MV-4-11 (cell line): ENCODE measurements around the gene RHBDF2.
A peak's percentile ranks its signal among the peaks of the same experiment; 100 is the strongest.
"Not testable (repeated sequence)": the region's sequence is repeated elsewhere in the genome, so short reads cannot be mapped to it uniquely, and the experiment has no call there.

Experiments used
- DNase-seq: peaks from one replicate; lab custom pipeline; 2025; lab: John Stamatoyannopoulos, UW

The RHBDF2 gene

DNA sequence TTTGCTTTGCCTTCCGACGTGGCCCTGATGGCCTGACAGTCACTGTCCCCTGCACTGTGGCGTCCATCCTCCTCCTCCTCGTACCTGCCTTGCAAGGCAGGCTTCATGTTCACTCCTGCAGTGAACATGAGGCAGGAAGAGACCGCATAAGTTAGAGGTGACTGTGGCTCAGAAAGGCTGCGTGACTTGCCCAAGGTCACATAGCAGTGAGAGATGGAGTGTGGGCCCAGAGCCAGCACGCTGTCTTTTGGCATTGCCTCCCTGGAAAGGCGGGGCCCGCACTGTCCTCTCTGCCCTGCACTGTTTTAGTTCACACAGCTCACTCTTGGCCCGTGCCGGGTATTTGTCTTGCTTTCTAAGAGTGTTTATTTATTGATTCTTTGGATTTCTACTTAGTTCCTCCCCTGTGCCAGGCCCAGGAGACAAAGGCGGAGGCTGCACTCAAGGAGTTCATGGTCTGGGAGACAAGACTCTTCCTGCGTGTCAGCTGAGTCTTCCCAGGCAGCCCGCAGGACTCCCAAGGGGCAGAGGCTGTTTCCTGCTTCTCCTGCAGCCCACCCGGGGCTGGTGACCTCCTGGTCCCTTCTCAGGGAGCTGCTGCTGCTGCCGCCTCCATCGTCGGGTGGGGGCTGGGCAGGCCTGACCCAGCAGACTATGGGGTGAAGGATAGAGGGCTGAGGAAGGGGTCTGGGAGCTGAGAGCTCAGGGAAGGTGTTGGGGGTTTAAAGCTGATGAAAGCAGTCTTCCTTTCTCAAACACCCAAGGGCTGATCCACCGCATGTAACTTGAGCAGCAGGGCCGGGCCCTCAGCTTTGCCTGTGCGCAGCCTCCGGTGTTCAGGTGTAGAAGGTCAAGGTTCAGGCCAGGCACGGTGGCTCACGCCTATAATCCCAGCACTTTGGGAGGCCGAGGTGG, 23.6 kb upstream of the RHBDF2 start:
- DNase-seq, result no peak

DNA sequence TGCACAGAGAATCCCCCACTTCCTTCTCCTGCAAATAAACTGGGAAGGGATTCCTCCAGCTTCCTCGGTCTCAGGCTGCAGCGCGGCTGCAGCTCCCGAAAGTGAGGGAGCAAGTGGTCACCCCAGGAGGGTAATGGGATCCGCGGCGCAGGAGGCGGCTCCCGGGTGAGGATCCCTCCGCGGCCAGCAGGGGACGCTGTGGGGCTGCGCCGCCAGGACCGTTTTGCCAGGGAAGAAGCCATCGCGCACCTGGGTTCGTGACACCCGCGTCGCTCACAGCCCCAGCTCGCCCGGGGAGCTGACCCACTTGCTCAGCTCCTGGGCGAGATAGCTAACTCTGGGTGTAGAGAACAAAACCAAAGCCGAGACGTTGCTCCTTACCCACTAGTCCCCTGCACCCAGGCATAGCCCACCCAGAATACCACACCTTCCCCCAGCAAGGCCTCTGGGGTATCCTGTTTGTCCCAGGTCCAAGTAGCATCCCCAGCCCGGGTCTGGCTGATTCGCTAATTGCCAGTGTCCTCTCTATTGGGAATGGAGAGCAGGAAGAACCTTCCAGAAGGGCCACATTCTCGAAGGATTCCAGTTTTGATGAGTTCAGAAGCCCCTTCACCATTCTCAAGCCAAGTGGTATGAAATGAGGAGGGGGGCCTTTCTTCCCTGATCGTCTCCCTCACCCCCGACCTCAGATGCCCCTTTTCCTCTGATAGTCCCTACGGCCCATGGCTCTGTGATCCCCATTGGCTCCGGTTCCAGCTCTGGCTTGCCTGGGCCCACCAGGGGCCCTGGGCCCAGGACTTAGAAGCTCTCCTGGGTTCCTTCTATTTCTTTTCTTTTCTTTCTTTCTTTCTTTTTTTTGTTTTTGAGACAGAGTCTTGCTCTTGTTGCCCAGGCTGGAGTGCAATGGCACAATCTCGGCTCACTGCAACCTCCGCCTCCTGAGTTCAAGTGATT, 22.1 kb upstream of the RHBDF2 start:
- DNase-seq, result peak; percentile 37

GRCh38 chr17:76521683-76522082, 20.5 kb upstream of the RHBDF2 start:
- not testable (repeated sequence) for DNase-seq

GRCh38 chr17:76521262-76521661, 20.0 kb upstream of the RHBDF2 start:
- no peak for DNase-seq

GRCh38 chr17:76519048-76519966, 18.1 kb upstream of the RHBDF2 start:
- no peak for DNase-seq

- no peak for DNase-seq
Measured at GRCh38 chr17:76517638-76518038, 16.4 kb upstream of the RHBDF2 start.

DNA sequence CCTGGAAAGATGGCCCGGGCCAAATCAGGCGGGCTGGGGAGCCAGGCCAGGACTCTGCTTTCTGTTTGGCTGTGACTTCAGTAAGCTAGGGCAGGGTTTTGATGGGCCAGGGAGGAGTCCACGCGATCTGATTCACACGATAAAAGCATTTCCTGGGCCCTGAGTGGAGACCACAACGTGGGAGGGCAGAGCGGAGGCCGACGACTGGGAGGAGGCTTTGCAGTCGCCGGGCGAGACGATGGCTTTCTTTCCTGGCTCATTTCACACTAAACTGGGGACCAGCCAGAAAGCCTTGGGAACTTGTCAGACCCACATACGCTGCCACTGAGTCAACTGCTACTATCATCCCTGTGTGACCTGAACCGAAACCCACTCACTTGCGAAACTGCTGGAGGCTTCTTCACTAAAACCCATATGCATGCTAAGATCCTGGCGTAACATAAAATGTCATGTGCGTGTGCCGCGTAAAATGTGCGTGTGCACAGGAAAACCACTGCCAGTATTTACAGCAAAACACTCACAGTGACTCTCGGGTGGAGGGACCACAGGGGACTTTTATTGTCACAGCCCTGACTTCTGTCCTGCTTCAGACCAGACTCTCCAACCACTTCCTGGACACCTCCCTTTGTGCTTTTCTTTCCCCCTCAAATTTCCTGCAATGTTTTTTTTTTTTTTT, 14.2 kb upstream of the RHBDF2 start:
- peak; percentile 96 for DNase-seq

GRCh38 chr17:76514355-76514754, 13.1 kb upstream of the RHBDF2 start:
- not testable (repeated sequence) for DNase-seq

DNA sequence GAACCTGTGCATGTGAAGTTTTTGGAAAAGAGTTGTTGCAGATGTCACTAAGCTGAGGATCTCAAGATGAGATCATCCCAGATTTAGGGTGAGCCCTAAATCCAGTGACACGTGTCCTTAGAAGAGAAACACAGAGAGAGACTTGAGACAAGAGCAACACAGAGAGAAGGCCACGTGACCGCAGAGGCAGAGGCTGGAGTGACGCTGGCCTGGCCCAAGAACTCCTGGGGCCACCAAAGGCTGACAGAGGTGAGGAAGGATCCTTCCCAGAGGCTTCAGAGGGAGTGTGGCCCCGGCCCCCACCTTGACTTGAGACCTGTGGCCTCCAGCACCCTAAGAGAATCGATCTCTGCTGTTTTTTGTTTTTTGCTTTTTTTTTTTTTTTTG, 12.1 kb upstream of the RHBDF2 start:
- no peak for DNase-seq

GRCh38 chr17:76512366-76513305, 11.4 kb upstream of the RHBDF2 start:
- DNase-seq, result no peak

GRCh38 chr17:76511668-76512365, 10.6 kb upstream of the RHBDF2 start:
- DNase-seq, result peak; percentile 55

DNA sequence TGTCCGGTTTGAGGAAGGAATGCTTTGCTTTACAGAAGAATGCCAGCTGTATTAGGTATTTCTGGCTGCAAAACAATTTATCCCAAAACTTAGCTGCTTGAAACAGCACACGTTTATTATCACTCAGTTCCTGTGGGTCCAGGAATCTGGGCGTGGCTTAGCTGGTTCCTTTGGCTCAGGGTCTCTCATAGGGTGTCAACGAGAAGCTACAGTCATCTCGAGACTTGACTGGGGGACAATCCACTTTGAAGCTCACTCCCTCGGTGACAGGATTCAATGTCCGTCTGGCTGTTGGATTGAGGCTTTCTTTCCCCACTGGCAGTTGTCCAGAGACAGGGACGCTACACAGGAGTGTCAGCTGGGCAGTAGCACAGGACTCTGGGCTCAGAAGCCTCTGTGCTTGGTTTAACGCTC, 9.6 kb upstream of the RHBDF2 start:
- DNase-seq, result no peak

- not testable (repeated sequence) for DNase-seq
Measured at GRCh38 chr17:76508472-76509063, 7.3 kb upstream of the RHBDF2 start.

- DNase-seq, result peak; percentile 51
Measured at GRCh38 chr17:76506408-76507345, 5.5 kb upstream of the RHBDF2 start.

- no peak for DNase-seq
Measured at GRCh38 chr17:76504117-76504516, 2.9 kb upstream of the RHBDF2 start.

DNA sequence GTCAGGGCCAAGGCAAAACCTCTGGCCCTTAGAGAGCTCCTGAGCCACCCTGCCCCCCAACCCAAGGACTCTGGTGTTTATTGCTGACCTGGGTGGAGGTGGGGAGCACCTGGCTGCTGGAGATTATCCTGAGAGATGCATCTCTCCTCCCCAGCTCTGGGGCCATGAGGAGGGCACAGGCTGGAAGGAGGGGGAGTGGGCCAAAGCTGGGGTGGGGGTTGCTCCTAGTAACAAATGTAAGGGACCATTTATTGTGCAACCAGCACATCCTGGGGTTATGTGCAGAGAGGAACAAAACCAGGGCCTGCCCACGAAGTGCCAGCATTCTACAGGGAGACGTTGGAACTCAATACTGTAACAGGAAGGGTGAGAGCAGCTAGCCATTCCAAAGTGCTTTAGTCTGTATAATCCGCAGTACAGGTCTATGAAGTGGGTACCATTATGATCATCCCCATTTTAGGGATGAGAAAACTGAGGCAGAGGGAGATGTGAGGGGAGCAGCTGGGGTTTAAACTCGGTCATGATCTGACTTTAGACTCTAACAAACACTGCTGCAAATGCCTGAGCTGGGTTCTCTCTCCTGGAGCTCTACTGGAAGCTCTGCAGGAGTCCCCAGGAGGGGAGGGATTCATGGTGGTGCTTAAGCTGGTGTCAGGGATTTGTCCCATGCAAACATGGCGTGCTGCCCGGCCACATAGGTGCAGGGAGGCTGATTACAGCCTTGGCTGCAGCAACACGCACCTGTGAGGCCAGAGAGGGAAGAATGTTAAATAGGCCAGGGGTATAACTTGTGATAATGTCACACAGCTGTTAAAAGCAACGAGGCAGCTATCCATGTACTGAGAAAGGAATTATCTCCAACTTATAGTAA, 1.4 kb upstream of the RHBDF2 start:
- DNase-seq, result peak; percentile 65

- DNase-seq, result no peak
Measured at GRCh38 chr17:76501827-76502307, 644 bp upstream of the RHBDF2 start.
